ENCODE measurements around the gene TEX36.
"Not testable (repeated sequence)": the region's sequence is repeated elsewhere in the genome, so short reads cannot be mapped to it uniquely, and the experiment has no call there.

The TEX36 gene

GRCh38 chr10:125662584-125662983 lies 20.4 kb downstream of the TEX36 start:
- H3K9me3 Mint-ChIP-seq, result no peaks in the 10 kb centered on the region
- no peaks in the 10 kb centered on the region for H3K4me1 Mint-ChIP-seq
- no peak overlapping the region for H3K27ac Mint-ChIP-seq
- no peaks in the 10 kb centered on the region for H3K36me3 Mint-ChIP-seq
- no peak for DNase-seq
- H3K4me3 Mint-ChIP-seq, result no peak overlapping the region
- CTCF ChIA-PET, result no interaction called here
- H3K27me3 Mint-ChIP-seq, result no peaks in the 10 kb centered on the region

GRCh38 chr10:125661941-125662515 lies 20.9 kb downstream of the TEX36 start:
- Mint-ChIP-seq H3K4me1 (no peaks in the 10 kb centered on the region), H3K27ac (no peak overlapping the region), H3K9me3 (no peaks in the 10 kb centered on the region), H3K36me3 (no peaks in the 10 kb centered on the region), H3K27me3 (no peaks in the 10 kb centered on the region), H3K4me3 (no peak overlapping the region)
- no peak for DNase-seq
- CTCF ChIA-PET, result no interaction called here

GRCh38 chr10:125661431-125661940 lies 21.5 kb downstream of the TEX36 start:
- H3K4me3 Mint-ChIP-seq, result no peak overlapping the region
- no peak overlapping the region for H3K27ac Mint-ChIP-seq
- H3K27me3 Mint-ChIP-seq, result no peaks in the 10 kb centered on the region
- no peaks in the 10 kb centered on the region for H3K9me3 Mint-ChIP-seq
- no peaks in the 10 kb centered on the region for H3K36me3 Mint-ChIP-seq
- CTCF ChIA-PET, result no interaction called here
- no peaks in the 10 kb centered on the region for H3K4me1 Mint-ChIP-seq
- DNase-seq, result no peak

GRCh38 chr10:125659071-125659470 lies 23.9 kb downstream of the TEX36 start:
- no peaks in the 10 kb centered on the region for H3K27me3 Mint-ChIP-seq
- no peak for DNase-seq
- CTCF ChIA-PET, result no interaction called here
- no peaks in the 10 kb centered on the region for H3K36me3 Mint-ChIP-seq
- no peak overlapping the region for H3K4me3 Mint-ChIP-seq
- H3K27ac Mint-ChIP-seq, result no peak overlapping the region
- H3K9me3 Mint-ChIP-seq, result no peaks in the 10 kb centered on the region
- no peaks in the 10 kb centered on the region for H3K4me1 Mint-ChIP-seq

GRCh38 chr10:125656523-125656922 lies 26.4 kb downstream of the TEX36 start:
- no peaks in the 10 kb centered on the region for H3K4me1 Mint-ChIP-seq
- no peak overlapping the region for H3K4me3 Mint-ChIP-seq
- DNase-seq, result no peak
- H3K27ac Mint-ChIP-seq, result peak overlapping the region; percentile 2
- H3K9me3 Mint-ChIP-seq, result no peaks in the 10 kb centered on the region
- CTCF ChIA-PET, result no interaction called here
- H3K27me3 Mint-ChIP-seq, result no peaks in the 10 kb centered on the region
- H3K36me3 Mint-ChIP-seq, result no peaks in the 10 kb centered on the region

GRCh38 chr10:125653113-125653512 lies 29.9 kb downstream of the TEX36 start:
- DNase-seq, H3K9me3 Mint-ChIP-seq, H3K27me3 Mint-ChIP-seq, H3K4me3 Mint-ChIP-seq, H3K36me3 Mint-ChIP-seq, CTCF ChIA-PET, H3K27ac Mint-ChIP-seq, H3K4me1 Mint-ChIP-seq: not testable (repeated sequence)

GRCh38 chr10:125646311-125646710 lies 36.7 kb downstream of the TEX36 start:
- Mint-ChIP-seq H3K4me3 (no peak overlapping the region), H3K27ac (no peak overlapping the region), H3K9me3 (no peaks in the 10 kb centered on the region), H3K36me3 (no peaks in the 10 kb centered on the region), H3K4me1 (no peaks in the 10 kb centered on the region), H3K27me3 (no peaks in the 10 kb centered on the region)
- no peak for DNase-seq
- CTCF ChIA-PET, result no interaction called here

GRCh38 chr10:125641398-125641797 lies 41.6 kb downstream of the TEX36 start:
- Mint-ChIP-seq H3K27me3 (peaks cover 3% of the 10 kb centered on the region), H3K4me1 (no peaks in the 10 kb centered on the region), H3K9me3 (no peaks in the 10 kb centered on the region), H3K36me3 (no peaks in the 10 kb centered on the region), H3K4me3 (no peak overlapping the region), H3K27ac (no peak overlapping the region)
- CTCF ChIA-PET, result no interaction called here
- DNase-seq, result no peak

- Mint-ChIP-seq H3K4me1 (no peaks in the 10 kb centered on the region), H3K4me3 (no peak overlapping the region), H3K9me3 (no peaks in the 10 kb centered on the region), H3K27me3 (peaks cover 3% of the 10 kb centered on the region), H3K36me3 (no peaks in the 10 kb centered on the region), H3K27ac (no peak overlapping the region)
- DNase-seq, result no peak
- CTCF ChIA-PET, result no interaction called here
Measured at GRCh38 chr10:125640653-125641052, 42.3 kb downstream of the TEX36 start.

GRCh38 chr10:125639846-125640245 lies 43.1 kb downstream of the TEX36 start:
- Mint-ChIP-seq H3K36me3 (no peaks in the 10 kb centered on the region), H3K27me3 (peaks cover 3% of the 10 kb centered on the region), H3K27ac (no peak overlapping the region), H3K9me3 (no peaks in the 10 kb centered on the region), H3K4me1 (no peaks in the 10 kb centered on the region), H3K4me3 (no peak overlapping the region)
- CTCF ChIA-PET, result no interaction called here
- DNase-seq, result no peak

GRCh38 chr10:125638555-125638954 lies 44.4 kb downstream of the TEX36 start:
- no peak overlapping the region for H3K4me3 Mint-ChIP-seq
- H3K36me3 Mint-ChIP-seq, result no peaks in the 10 kb centered on the region
- CTCF ChIA-PET, result no interaction called here
- H3K27me3 Mint-ChIP-seq, result peaks cover 3% of the 10 kb centered on the region
- H3K4me1 Mint-ChIP-seq, result no peaks in the 10 kb centered on the region
- no peak overlapping the region for H3K27ac Mint-ChIP-seq
- DNase-seq, result no peak
- H3K9me3 Mint-ChIP-seq, result no peaks in the 10 kb centered on the region

- H3K27ac Mint-ChIP-seq, result no peak overlapping the region
- H3K4me3 Mint-ChIP-seq, result no peak overlapping the region
- H3K9me3 Mint-ChIP-seq, result no peaks in the 10 kb centered on the region
- CTCF ChIA-PET, result no interaction called here
- peaks cover 3% of the 10 kb centered on the region for H3K27me3 Mint-ChIP-seq
- H3K4me1 Mint-ChIP-seq, result no peaks in the 10 kb centered on the region
- H3K36me3 Mint-ChIP-seq, result no peaks in the 10 kb centered on the region
- no peak for DNase-seq
Measured at GRCh38 chr10:125637496-125637895, 45.5 kb downstream of the TEX36 start.

GRCh38 chr10:125634606-125635005 lies 48.4 kb downstream of the TEX36 start:
- no peak for DNase-seq
- H3K4me3 Mint-ChIP-seq, result no peak overlapping the region
- no peaks in the 10 kb centered on the region for H3K4me1 Mint-ChIP-seq
- H3K36me3 Mint-ChIP-seq, result no peaks in the 10 kb centered on the region
- CTCF ChIA-PET, result no interaction called here
- H3K27ac Mint-ChIP-seq, result no peak overlapping the region
- no peaks in the 10 kb centered on the region for H3K9me3 Mint-ChIP-seq
- peaks cover 3% of the 10 kb centered on the region for H3K27me3 Mint-ChIP-seq

- Mint-ChIP-seq H3K36me3 (no peaks in the 10 kb centered on the region), H3K9me3 (no peaks in the 10 kb centered on the region), H3K4me1 (no peaks in the 10 kb centered on the region), H3K4me3 (no peak overlapping the region), H3K27me3 (peaks cover 2% of the 10 kb centered on the region), H3K27ac (no peak overlapping the region)
- CTCF ChIA-PET, result interaction anchor here (0.7 kb wide), 1 partner anchor 700 kb away, joined by 3 read pairs; no protein-coding TSS in a partner anchor
- DNase-seq, result no peak
Measured at GRCh38 chr10:125633517-125633999, 49.4 kb downstream of the TEX36 start.

- no peaks in the 10 kb centered on the region for H3K36me3 Mint-ChIP-seq
- H3K4me3 Mint-ChIP-seq, result no peak overlapping the region
- H3K27me3 Mint-ChIP-seq, result peaks cover under 1% of the 10 kb centered on the region
- DNase-seq, result no peak
- CTCF ChIA-PET, result no interaction called here
- H3K9me3 Mint-ChIP-seq, result no peaks in the 10 kb centered on the region
- no peak overlapping the region for H3K27ac Mint-ChIP-seq
- H3K4me1 Mint-ChIP-seq, result no peaks in the 10 kb centered on the region
Measured at GRCh38 chr10:125631806-125632205, 51.2 kb downstream of the TEX36 start.
